Occipital lobe (tissue), 2 donors: Measurements from ENCODE around the gene JARID2. TPM values are rescaled to one million over a fixed set of nuclear protein-coding genes. Genes with fewer than 3 reads are reported as not detected.
A peak's percentile ranks its signal among the peaks of the same experiment; 100 is the strongest.
"Not testable (repeated sequence)": the region's sequence is repeated elsewhere in the genome, so short reads cannot be mapped to it uniquely, and the experiment has no call there.

Experiments
- DNase-seq: peaks from one replicate; lab custom pipeline; 2025; lab: John Stamatoyannopoulos, UW
- total RNA-seq: library from RNA; depleted of rRNA; stranded (reverse); fragments of >200 nt; gene quantifications from one replicate; pipeline ENCODE4 v1.2.3, GENCODE V29; 2014

JARID2 gene
- total RNA-seq, 1 donor from 2014 or later, result 18.6 TPM

DNA sequence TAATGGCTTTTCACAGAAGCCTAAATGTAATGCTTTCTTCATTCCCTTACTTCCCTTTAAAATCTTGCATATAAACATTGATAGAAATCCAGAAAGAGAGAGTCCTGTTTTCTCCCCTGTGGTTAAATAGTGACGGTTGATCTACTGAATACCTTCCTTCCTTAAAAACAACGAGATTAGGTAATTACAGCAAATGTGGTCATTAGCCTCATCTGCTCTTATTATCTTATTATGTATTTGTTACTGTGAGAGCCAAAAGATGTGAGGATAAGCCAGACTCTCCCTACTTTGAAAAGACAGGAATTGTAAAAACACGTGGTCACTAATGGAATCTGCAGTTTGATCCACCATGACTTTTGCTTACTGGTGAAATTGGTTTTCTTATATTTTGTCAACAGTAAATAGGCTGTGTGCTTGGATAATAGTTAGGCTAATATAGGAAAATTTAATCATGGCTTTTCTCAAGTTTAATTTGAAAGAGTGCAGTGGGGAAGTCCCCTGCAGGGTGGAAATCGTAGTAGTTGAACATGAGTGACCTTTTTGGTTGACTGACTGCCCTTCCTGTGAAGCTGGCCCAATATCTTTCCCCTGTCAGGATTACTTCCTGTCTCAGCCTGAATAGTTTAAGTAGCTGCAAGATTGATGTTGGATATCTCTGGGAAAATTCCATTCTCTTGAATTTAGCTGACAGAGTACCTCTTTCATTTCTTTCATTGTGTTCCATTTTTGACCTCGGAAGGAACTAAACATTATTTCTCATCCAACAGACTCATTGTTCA, 62.8 kb downstream of the JARID2 start:
- DNase-seq, result no peak

GRCh38 chr6:15309611-15310283, 63.9 kb downstream of the JARID2 start:
- no peak for DNase-seq

GRCh38 chr6:15310680-15311079, 64.8 kb downstream of the JARID2 start:
- no peak for DNase-seq

DNA sequence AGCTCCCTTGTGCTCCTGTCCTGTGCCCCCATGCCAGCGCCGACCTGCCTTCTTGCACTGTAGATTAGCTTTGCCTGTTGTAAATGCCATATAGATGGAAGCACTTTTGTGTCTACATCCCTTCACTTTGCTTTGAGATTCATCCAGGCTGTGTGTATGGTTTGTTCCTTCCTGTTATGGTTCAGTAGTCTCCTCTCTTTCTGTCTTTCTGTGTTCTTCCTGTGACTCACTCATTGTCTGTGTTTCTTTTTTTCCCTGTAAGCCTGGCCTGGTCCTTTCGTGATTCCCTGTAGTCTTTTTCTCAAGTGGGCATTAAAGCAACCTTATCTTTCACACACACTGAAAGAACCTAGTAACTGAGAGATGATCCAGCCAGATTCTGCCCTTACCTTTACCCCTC, 66.6 kb downstream of the JARID2 start:
- no peak for DNase-seq

- DNase-seq, result peak; percentile 42
These were observed 67.5 kb downstream of the JARID2 start for GRCh38 chr6:15313367-15313766.

DNA sequence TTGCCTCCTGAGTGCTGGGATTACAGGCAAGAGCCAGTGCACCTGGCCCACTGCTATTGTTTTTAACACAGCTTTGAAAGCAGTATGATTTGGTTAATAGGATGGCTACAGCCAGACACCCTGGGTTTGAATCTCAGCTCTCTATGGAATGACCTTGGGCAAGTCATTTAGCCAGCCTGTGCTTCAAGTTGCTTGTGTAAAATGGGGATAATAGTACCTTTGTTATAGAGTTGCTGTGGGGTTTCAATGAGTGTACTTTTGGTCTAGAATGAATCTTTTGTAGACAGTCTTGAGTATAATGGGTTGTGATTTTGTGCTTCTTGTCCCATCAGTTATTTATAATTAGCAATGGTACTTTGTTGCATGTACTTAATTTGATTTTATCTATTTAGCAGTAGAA, 70.9 kb downstream of the JARID2 start:
- DNase-seq, result no peak

DNA sequence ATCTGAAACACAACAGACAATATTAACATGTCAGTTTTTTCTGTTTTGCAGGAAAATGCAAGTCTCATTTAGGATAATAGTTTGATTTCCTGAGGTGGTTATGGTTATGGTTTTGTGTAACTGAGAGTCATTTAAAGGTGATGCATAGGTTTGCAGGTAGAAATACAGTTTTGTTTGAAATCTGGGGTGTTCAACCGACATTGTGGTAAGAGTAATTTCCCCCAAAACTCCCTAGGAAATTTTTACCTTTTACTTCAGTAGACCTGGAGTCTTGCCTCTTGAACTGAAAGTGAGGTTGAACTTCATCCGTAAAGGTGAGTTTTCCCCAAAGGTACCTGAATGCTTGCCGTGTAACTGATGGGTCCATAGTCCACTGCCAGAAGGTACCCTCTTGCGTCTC, 71.4 kb downstream of the JARID2 start:
- DNase-seq, result no peak

DNA sequence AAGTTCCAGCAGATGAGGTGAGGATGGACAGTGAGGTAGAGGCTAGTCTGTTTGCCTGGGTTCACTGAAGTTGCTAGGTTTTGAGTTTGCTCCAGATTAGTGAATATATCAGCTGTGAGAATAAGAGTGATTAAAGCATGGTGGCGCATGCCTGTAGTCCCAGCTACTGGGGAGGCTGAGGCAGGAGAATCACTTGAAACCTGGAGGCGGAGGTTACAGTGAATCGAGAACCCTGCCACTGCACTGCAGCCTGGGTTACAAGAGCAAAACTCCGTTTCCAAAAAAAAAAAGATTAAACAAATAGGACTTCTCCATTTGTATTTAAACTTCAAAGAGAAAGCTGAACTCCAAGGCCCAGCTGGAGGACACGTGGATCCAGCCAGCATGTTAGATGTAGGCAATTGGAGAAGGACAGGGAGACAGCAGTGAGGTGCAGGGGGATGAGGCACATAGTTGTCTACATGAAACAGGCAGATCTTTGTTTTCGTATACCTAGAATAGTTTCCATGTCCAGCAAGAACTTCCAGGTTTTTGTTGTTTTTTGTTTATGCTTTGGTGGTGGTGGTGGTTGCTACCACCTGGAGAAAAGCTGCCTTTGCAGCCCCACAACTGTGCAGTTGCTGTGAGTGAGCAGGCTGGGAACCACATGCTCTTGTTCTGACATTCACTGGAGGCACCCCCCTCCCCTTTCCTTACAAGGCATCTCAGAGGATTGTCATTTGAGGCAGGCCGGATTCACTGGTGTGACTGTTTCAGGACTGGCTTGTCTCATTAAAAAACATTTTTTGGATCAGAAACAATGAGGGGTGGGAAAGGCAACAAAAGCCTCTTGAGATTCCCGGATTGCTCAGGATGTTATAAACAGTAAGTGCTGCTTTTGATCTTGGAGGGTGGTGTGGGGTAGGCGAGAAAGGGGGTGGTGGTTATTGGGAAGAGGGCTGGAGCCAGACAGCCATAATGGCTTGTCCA, 72.3 kb downstream of the JARID2 start:
- no peak for DNase-seq

DNA sequence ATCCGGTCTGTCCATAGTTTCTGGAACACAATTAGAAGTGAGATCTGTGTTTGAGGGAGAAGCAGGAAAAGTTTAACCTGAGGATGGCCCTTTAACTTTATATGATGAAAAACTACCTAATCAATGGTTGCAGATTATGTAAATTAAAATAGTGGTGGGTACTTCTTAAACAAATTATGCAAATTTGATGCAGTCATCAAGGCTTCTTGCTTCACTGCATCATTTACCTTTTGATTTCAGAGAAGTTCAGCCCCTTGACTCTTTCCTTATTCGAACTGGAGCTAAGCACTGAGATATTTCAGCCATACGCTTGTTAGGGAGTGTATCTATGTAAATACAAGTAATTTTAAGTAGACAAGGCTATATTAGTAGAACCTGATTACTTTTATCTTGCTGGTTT, 73.8 kb downstream of the JARID2 start:
- DNase-seq, result no peak

DNA sequence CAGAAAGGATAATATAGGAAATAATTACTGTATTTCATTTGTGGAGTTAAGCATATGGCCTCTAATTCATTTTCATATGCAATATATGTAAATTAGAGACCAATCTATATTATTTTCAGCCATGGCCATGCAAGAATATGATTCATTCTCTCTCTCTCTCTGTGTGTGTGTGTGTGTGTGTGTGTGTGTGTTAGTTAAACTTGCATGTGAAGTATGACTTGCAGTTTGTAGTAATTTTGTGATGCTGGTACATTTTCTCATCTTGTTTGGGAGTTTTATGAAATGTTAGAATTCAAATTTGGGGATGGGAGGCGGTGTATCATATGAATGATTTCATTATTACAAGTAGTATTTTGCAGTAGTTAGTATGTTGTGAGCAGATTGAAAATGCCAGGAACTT, 74.8 kb downstream of the JARID2 start:
- no peak for DNase-seq

DNA sequence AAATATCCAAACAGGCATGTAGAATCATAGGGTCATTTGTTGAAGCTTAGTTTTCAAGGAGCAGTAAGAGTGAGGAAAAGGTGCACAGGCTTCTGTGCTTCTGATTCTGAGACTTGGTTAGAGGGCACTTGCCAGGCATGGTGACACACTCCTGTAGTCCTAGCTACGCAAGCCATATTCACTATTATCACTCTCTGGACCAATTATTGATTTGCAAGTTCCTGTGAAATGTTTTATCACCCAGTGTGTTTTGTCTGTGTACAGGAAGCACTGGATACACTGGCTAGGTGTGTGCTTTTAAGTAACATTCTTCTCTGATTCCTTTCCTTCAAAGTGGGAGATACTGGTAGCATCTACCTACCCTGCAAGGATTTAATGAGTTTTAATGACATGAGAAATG, 76.3 kb downstream of the JARID2 start:
- no peak for DNase-seq

GRCh38 chr6:15322781-15323536, 77.1 kb downstream of the JARID2 start:
- no peak for DNase-seq

GRCh38 chr6:15323611-15324010, 77.7 kb downstream of the JARID2 start:
- not testable (repeated sequence) for DNase-seq

GRCh38 chr6:15324427-15324985, 78.6 kb downstream of the JARID2 start:
- no peak for DNase-seq

- no peak for DNase-seq
These were observed 79.7 kb downstream of the JARID2 start for GRCh38 chr6:15325540-15325955.

DNA sequence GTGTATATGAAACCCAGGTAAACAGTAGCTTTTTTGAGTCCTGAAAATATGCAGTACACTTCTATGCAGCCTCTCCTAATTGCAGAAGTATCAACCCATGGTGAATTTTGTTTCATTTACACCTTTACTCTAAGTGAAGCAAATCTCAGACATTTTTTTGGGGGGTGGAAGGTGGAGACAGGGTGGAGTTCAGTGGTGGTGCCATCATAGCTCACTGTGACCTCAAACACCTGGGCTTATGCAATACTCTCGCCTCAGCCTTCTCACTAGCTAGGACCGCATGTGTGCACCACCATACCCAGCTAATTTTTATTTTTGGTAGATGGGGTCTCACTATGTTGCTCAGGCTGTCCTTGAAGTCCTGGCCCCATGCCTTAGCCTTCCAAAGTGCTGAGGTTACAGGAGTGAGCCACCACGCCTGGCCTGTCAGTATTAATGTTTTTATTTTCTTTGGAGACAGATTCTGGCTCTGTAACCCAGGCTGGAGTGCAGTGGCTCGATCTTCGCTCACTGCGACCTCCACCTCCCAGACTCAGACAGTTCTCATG, 80.3 kb downstream of the JARID2 start:
- DNase-seq, result no peak

GRCh38 chr6:15327271-15327670, 81.4 kb downstream of the JARID2 start:
- no peak for DNase-seq

DNA sequence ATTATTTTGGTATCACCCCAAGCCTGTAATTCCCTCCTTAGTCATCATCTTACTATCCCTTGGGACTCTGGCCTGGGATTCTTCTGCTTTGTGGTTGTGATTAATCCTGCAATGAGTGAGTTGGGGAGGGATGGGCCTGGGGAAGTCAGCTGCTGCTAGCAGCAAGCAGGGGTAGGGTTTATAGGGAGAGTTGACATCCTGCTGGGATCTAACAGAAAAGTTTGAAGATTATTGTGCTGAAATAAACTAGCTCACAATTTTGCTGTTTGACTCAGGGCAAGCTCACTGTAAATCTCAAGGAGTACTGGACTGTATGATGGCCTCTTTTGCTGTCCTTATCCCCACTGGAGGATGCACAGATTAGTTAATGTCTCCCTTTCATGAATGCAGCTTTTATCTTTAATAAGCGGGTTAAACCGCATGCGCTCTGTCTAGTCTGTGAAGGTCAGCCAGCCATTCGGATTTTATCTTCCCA, 83.4 kb downstream of the JARID2 start:
- DNase-seq, result no peak

GRCh38 chr6:15330174-15330944, 84.5 kb downstream of the JARID2 start:
- DNase-seq, result no peak

- DNase-seq, result no peak
These were observed 85.3 kb downstream of the JARID2 start for GRCh38 chr6:15331143-15331542.
